Measurements from ENCODE around the gene HDGFL2.

- TF ChIP-seq, protein P1, sequence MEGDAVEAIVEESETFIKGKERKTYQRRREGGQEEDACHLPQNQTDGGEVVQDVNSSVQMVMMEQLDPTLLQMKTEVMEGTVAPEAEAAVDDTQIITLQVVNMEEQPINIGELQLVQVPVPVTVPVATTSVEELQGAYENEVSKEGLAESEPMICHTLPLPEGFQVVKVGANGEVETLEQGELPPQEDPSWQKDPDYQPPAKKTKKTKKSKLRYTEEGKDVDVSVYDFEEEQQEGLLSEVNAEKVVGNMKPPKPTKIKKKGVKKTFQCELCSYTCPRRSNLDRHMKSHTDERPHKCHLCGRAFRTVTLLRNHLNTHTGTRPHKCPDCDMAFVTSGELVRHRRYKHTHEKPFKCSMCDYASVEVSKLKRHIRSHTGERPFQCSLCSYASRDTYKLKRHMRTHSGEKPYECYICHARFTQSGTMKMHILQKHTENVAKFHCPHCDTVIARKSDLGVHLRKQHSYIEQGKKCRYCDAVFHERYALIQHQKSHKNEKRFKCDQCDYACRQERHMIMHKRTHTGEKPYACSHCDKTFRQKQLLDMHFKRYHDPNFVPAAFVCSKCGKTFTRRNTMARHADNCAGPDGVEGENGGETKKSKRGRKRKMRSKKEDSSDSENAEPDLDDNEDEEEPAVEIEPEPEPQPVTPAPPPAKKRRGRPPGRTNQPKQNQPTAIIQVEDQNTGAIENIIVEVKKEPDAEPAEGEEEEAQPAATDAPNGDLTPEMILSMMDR (IDR thresholded peaks at IDR 0.05; ENCODE audit: insufficient read depth, low read depth, low read length) = no peak
- no peak for TF ChIP-seq EZH2 (IDR thresholded peaks at IDR 0.05; ENCODE audit: insufficient read depth, low read length)
These were observed 40.1 kb upstream of the HDGFL2 start for GRCh38 chr19:4431808-4432674.
